HG03175 (cell line): ENCODE measurements around the gene EPX.

Experiments
- ATAC-seq: cut with Tn5 transposase; IDR thresholded peaks from one replicate; pipeline ENCODE4 v1.9.1; 2021; ENCODE audit warnings: mild to moderate bottlenecking, moderate library complexity; ENCODE audit not compliant: unreplicated experiment

Gene EPX

GRCh38 chr17:58249270-58250133 lies 57.0 kb downstream of the EPX start:
- ATAC-seq: peak; percentile 61

DNA sequence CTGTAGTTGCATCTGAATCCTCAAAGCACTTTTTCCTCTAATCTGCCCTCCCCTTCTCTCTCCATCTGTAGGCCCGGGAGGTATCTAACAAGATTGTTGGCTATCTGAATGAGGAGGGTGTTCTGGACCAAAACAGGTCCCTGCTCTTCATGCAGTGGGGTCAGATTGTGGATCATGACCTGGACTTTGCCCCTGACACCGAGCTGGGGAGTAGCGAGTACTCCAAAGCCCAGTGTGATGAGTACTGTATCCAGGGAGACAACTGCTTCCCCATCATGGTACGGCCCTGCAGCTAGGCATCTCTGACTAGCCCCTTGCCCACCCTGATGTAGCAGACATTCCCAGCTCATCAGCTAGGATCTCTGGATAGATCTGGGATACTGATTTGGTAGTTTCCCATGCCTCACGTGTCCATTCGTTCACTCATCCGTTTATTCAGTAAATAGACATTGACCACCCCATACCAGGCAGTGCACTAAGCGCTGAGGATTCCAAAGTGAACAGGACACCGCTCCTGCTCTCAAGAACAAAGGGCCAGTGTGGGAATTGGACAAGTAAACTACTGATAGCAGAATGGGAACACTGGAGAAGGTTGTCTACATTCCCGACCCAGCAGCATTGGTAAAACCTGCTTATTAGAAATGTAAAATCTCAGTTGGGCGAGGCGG lies 58.0 kb downstream of the EPX start:
- ATAC-seq: no peak

GRCh38 chr17:58252141-58252540 lies 59.6 kb downstream of the EPX start:
- no peak for ATAC-seq

DNA sequence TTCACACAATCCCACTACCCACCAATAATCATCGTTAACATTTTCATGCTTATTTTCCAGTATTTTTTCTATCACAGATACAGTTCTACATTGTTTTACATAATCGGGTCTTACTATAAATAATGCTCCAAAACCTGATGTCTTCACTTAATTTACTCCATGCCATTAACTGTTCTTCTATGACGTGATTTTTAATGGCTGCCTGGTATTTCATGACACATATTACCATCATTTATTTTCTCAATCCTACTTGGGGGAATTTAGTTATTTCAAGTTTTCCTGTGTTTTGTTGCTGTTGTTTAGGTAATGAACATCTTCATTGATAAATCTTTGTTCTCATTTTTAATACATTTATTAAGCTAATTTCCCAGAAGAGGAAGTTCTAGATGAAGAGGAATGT lies 60.6 kb downstream of the EPX start:
- ATAC-seq: no peak
